Measurements from ENCODE around the gene RXRA.

RXRA gene

GRCh38 chr9:134314039-134314949 is 12.0 kb upstream of the RXRA start:
- DNase-seq: no peak

GRCh38 chr9:134314950-134315715 is 11.1 kb upstream of the RXRA start:
- DNase-seq: no peak

DNA sequence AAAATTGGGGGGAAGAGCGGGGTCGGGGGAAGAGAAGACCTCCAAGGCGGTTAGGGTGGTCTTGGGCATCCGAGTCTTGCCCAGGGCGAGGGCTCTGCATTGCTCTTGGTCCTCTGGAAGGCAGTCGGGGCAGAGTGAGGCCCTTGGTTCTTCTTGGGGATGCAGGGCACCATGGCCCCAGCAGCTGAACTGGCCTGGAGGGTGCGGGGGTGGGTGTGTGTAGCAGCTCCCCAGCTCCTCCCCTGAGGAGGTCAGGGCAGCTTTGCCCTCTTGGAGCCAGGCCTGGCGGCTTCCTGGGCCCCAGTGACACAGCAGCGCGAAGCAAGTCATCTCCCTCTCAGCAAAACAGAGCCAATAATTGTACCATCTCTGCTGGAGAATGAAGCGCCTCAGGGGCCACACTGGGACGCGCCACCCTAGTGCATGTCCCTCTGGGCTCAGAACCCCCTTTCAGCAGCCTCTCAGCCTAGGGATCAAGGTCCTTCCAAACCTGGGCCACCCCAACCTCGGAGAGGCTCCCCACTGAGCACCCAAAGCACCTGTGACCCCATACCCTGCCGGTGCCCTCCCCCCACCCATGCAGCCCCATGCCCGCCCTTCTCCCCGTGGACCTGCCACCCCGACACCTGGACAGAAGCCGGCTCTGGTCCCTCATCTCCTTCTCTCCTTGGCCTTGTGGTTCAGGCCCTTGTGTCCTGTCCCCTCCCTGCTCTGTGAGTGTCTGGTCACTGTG is 10.4 kb upstream of the RXRA start:
- DNase-seq: no peak

- DNase-seq: no peak
These were observed 9.7 kb upstream of the RXRA start for GRCh38 chr9:134316449-134317160.

DNA sequence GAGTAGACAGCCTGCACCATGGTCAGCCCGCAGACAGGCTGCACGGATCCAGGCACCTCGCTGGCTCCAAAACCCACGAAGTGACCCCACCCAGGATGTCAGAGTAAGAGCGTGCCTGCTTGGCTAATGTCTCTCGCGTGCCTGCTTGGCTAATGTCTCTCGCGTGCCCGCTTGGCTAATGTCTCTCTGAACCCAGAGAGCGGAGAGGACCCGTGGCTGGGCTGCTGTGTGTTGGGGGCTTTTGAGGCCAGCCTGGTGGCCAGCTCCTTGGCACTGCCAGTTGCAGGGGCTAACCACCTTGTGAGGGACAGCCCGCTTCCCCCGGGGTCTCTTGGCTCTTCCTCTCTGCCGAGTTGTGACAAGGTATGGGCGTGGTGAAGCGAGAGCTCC is 8.9 kb upstream of the RXRA start:
- no peak for DNase-seq

GRCh38 chr9:134317790-134318414 is 8.4 kb upstream of the RXRA start:
- no peak for DNase-seq

GRCh38 chr9:134318481-134318891 is 7.8 kb upstream of the RXRA start:
- DNase-seq: no peak

GRCh38 chr9:134318941-134319305 is 7.3 kb upstream of the RXRA start:
- DNase-seq: no peak

DNA sequence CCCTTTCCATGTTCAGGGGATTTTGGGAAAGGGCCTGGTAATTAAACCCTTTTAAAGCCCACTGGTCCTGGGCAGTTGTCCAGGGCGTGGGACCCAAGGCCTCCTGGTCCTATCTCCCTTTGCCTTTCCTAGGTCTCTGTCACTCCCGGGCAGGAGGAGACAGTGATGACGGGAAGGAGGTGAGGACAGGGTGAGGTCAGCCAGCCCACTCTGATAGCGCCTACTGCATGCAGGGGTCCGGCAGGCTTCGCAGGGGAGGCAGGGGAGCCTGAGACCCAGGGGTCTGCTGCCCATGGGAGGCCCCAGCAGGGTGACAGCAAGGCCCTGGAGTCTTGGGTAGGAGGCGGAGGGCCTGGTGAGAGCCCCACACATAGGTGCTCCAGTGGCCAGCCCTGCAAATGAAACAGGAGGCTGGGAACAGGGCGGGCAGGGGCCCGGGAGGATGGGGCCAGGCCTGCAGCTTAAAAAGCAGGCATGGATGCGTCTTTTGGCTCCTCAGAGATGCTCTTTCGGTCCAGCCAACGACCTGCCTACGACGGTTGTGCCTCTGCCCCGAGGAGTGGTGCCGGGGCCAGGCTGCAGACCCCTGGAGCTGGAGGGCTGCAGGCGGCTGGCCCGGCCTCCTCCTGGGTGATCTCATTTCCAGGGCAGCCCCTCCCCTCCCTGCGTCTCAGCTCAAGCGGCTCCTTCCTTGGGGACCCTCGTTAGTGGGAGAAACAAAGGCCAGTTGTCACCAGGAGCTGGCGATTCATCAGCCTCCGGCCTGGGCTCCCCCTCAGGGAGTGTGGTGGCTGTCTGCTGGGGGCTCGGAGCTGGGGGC is 6.7 kb upstream of the RXRA start:
- no peak for DNase-seq

GRCh38 chr9:134320126-134320867 is 6.0 kb upstream of the RXRA start:
- DNase-seq: no peak

DNA sequence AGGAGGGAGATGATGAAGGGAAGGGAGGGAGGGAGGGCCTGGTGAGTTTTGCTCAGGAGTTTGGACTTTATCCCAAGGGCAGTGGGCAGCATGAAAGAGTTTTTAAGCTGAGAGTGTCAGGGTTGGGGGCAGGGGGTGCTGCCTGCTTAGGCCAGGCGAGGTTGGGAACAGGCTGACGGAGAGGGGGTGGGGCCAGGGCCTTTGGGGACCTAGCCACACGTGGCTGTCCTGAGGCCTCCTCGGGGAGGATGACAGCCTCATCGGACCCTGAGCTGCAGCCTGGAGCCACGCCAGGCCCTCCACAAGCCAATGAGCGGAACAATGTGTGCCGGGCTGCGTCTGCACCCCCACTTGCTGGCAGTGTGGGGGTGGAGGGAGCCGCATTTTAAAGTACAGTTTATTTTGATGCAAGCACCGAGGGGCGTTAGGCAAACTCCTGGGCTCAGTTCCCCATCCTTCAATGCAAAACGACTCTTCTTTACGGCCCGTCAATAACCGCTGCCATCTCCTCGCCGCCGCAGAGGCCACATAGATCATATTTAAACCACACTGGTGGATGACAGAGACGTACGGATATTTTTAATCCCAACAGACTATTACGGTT is 5.3 kb upstream of the RXRA start:
- DNase-seq: no peak

DNA sequence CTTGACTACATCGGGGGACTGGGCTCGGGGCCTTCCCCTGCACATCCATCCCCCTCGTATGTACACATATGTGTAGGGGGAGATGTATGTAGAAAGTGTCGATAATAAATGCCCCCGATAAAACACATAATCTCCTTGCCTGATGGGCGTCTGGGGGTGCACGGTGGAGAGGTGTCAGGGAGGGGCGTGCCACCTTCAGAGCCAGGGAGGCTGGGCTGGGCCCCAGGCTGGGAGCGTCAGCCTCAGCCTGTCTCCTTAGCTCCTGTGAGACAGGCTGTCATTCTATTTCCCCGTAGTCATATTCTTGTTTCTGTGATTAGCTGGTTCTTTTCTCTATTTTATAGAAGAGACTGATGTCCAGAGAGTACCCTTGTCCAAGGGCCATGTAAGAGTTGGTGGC is 4.7 kb upstream of the RXRA start:
- DNase-seq: no peak

GRCh38 chr9:134321946-134322741 is 4.1 kb upstream of the RXRA start:
- DNase-seq: no peak

DNA sequence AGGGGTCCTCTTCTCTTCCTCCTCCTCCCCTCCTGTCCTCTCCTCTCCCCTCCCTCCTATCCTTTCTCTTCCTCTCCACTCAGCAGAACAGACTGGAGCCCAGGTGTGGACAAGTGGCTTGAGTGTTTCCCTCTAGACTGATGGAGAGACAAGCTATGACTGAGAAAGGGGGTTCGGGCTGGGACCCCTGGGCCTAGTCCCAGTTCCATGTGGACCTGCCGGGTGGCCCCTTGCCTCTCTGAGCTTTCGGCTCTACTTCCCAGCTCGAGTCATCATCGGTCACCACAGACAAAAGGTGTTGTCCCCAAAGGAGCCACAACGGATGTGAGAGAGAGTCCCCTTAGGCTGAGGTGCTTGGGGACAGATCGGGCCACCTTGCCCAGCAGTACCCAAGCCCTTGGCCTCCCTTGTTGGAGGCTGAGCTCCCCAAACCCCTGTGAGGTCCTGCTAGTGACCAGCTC is 3.4 kb upstream of the RXRA start:
- DNase-seq: no peak

DNA sequence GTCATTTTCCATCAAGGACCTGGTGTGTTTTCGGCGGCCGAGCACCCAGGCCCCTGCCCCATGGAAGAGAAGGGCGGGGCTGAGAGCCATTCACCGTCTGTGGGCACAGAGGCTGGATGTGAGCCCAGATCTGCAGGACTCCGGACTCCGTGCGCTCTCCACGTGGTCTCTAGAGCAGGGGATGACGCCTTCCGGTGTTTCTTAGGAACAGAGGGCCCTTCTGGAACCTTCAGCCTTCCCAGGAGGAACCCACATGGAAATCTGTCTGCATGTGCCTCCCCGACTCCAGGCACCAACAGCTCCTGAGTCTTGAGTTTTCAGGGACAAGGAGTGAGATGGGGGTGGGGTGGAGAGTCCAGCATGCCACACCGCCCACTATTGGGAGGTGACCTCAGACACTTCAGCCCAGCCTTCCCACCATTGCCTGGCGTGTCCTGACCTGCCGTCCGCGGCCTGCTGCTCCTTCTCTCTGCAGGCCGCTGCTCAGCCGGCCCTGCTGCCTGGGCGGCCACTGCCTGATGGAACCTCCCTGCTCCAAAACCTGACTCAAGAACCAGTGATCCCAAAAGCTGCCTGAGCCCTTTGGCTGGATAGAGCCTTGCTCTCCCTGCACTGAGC is 2.4 kb upstream of the RXRA start:
- DNase-seq: no peak

DNA sequence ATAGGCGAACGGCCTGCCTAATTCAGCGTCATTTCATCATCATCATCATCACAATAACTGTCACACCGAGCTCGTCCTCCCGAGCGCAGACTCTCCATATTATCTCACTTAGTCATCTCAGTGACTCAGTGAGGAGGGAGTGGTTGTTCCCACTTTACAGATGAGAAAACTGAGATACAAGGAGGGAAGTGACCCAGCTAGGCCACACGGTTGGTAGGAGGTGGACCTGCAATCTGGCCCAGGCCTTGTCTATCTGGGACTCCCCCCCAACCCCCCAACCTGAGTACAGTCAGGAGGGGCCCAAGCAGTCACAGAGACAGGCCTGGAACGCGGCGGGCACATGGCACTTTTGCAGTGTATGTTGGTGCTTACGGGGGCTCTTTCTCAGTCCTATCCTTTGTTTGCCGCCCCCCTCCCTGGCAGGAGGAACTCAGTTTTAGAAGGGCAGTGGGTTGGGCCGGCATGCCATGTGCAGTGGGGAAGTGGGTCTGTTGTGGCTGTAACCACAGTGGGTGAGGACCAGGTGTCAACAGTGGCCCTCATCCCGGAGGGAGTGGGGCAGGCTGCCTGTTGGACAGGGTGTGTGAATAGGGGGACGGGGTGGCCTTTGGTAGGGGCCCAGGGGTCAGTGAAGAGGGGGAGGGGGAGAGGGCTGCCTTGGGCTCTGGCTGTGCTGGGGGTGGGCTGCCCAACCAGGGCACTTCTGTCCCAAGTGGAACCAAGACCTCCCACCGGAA is 1.7 kb upstream of the RXRA start:
- DNase-seq: no peak

DNA sequence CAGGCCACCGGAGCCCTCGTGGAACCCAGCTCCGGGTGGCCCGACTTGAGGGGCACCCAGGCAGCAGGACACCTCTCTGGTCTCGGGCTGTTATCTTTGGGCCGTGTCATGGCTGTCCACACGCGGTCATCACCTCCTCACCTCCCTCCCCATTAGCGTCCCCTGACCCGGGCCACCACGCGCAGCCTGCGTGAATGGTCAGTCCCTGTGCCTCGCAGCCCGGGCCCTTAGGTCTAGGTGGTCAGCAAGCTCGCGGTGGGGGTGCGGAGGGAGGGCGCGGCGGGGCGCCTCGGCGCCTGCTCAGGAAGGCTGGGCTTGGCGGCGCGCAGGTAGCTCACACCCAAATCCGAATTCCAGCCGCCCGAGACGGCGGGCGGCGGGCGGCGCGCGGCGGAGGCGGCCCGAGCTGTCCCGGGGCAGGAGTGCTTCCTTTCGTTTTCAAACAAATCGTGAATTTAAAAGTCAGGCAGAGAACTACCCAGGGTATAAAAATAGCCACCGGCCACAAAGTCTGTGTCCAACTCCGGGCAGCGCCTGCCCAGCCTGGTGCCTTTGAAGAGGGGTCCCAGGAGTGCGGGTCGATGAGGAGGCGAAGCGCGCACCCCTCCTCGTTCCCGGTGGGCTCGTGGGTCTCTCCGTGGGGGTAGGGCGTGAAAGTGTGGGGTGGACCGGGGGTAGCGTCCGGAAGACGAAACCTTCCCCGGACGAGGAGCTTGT is 1.0 kb upstream of the RXRA start:
- DNase-seq: no peak
